Tibial artery (tissue), 4 donors: ENCODE data around the gene CEP120.

ENCODE experiments used
- DNase-seq, 2 donors: peaks; one replicate each; pipeline ENCODE4 v3.0.0-alpha.2; 2019
- H3K27ac ChIP-seq, 2 donors: fragments of 200-600 bp; sonication (generic) in 1 of 2; 1 replicate in 1 of 2; 2 replicates in 1 of 2; pipeline ENCODE4 v1.5.1; 2018 to 2019; ENCODE audit warnings: mild to moderate bottlenecking in 1 of 2
- H3K27me3 ChIP-seq, 2 donors: fragments of 200-600 bp; sonication (generic) in 1 of 2; one replicate each; pipeline versions ENCODE4 v1.5.1 to v1.6.0; 2016 to 2019
- H3K36me3 ChIP-seq, 3 donors: fragments of 200-600 bp; sonication (generic) in 2 of 3; one replicate each; pipeline ENCODE4 v1.5.1; 2016 to 2019; ENCODE audit warnings: mild to moderate bottlenecking in 2 of 3
- H3K4me1 ChIP-seq, 4 donors: fragments of 200-600 bp; sonication (generic) in 2 of 4; 1 replicate in 3 of 4; 2 replicates in 1 of 4; pipeline ENCODE4 v1.5.1; 2016 to 2019
- H3K4me3 ChIP-seq, 2 donors: fragments of 200-600 bp; sonication (generic) in 1 of 2; 1 replicate in 1 of 2; 2 replicates in 1 of 2; pipeline ENCODE4 v1.5.1; 2018 to 2019; ENCODE audit warnings: mild to moderate bottlenecking in 2 of 2
- H3K9me3 ChIP-seq, 3 donors: fragments of 200-600 bp; sonication (generic) in 1 of 3; one replicate each; pipeline ENCODE4 v1.5.1; 2016 to 2019
- intact Hi-C: fragments of 100-400 bp; cut with DNase I; formaldehyde crosslinking; loops from one replicate; pipeline ENCODE4 v1.15.0; 2023; ENCODE audit warnings: low total_unique reads
- TF ChIP-seq, protein P1 (sequence below), 2 experiments: fragments of 200-600 bp in 1 of 2; fragments of 450-650 bp in 1 of 2; IDR thresholded peaks; one replicate each; pipeline ENCODE4 v1.5.1; 2017 to 2019; ENCODE audit warnings: antibody characterized with exemption in 2 of 2, mild to moderate bottlenecking in 1 of 2, moderate library complexity in 1 of 2

CEP120 gene

GRCh38 chr5:123444016-123444415, 20.8 kb upstream of the CEP120 start:
- intact Hi-C loops, result no loop called here
- H3K9me3 ChIP-seq, result no peaks in the 10 kb centered on the region

DNA sequence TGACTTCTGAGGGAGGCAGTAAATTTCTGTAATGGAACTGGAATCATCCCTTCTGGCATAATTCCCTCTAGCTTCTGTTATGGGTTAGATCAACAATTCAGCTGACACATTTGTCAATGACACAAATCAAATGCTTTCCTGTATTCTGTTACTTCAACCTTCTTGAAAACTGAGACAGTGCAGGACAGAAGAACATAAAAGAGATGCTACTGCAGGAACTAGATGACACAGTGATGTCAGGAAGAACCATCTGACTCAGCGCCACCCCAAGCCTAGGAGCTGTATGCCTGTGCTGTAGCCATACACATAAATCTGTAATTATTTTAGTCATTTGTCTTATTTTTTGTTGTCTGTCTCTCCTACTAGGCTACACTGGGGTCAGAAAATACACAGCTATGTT, 18.2 kb upstream of the CEP120 start:
- DNase-seq, result no peak
- Histone ChIP-seq H3K4me3 (no peak overlapping the region), H3K27me3 (no peaks in the 10 kb centered on the region), H3K4me1 (no peaks in the 10 kb centered on the region), H3K27ac (no peak overlapping the region), H3K36me3 (no peaks in the 10 kb centered on the region), H3K9me3 (no peaks in the 10 kb centered on the region)
- TF ChIP-seq, protein P1, sequence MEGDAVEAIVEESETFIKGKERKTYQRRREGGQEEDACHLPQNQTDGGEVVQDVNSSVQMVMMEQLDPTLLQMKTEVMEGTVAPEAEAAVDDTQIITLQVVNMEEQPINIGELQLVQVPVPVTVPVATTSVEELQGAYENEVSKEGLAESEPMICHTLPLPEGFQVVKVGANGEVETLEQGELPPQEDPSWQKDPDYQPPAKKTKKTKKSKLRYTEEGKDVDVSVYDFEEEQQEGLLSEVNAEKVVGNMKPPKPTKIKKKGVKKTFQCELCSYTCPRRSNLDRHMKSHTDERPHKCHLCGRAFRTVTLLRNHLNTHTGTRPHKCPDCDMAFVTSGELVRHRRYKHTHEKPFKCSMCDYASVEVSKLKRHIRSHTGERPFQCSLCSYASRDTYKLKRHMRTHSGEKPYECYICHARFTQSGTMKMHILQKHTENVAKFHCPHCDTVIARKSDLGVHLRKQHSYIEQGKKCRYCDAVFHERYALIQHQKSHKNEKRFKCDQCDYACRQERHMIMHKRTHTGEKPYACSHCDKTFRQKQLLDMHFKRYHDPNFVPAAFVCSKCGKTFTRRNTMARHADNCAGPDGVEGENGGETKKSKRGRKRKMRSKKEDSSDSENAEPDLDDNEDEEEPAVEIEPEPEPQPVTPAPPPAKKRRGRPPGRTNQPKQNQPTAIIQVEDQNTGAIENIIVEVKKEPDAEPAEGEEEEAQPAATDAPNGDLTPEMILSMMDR (IDR thresholded peaks at IDR 0.05), result no peak
- intact Hi-C loops, result no loop called here

More at GRCh38 chr5:123444016-123444415, 20.8 kb upstream of the CEP120 start:
- Histone ChIP-seq H3K4me1 (no peaks in the 10 kb centered on the region), H3K4me3 (no peak overlapping the region), H3K36me3 (no peaks in the 10 kb centered on the region), H3K27me3 (no peaks in the 10 kb centered on the region), H3K27ac (no peak overlapping the region)
- DNase-seq, result no peak
- TF ChIP-seq, protein P1 (IDR thresholded peaks at IDR 0.05), result no peak

DNA sequence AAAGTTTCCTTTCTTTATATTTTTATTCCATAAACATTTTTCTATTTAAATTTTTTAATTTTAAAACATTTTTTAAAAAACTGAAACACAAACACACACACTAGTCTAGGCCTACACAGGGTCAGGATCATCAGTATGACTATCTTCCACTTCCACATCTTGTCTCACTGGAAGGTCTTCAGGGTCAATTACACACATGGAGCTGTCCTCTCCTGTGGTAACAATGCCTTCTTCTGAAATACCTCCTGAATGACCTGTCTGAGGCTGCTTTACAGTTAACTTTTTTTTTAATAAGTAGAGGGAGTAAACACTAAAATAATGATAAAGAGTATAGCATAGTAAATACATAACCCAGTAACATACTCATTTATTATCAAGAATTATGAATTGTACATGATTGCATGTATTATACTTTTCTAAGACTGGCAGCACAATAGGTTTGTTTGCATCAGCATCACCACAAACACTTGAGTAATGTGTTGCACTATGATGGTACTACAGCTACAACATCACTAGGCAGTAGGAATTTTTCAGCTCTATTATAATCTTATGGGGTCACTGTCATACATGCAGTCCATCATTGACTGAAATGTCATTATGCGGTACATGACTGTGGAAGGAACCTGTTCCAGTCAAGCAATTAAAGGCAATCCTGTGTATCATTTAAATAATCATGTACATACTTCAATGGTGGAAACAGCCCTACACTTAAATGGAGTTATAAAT, 17.4 kb upstream of the CEP120 start:
- H3K4me1 ChIP-seq, result no peaks in the 10 kb centered on the region
- no peaks in the 10 kb centered on the region for H3K36me3 ChIP-seq
- no peaks in the 10 kb centered on the region for H3K9me3 ChIP-seq
- no peak overlapping the region for H3K27ac ChIP-seq
- H3K4me3 ChIP-seq, result no peak overlapping the region
- no peaks in the 10 kb centered on the region for H3K27me3 ChIP-seq
- intact Hi-C loops, result no loop called here
- TF ChIP-seq, protein P1 (IDR thresholded peaks at IDR 0.05), result no peak
- DNase-seq, result no peak

DNA sequence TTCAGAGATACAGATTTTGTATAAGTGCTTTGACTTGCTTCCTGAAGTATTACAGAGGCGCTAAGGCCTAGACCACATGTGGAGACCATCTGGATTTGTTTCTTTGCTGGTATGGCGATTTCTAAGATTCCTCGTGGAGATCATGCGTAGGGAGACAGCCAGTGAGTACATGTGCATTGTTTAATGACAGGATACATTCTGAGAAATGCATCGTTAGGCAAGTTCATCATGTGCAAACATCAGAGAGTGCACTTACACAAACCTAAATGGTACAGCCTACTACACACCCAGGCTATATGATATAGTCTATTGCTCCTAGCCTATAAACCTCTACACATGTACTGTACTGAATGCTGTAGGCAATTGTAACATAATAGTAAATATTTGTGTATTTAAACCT, 16.5 kb upstream of the CEP120 start:
- Histone ChIP-seq H3K4me3 (no peak overlapping the region), H3K27me3 (no peaks in the 10 kb centered on the region), H3K27ac (no peak overlapping the region), H3K4me1 (no peaks in the 10 kb centered on the region), H3K36me3 (no peaks in the 10 kb centered on the region), H3K9me3 (no peaks in the 10 kb centered on the region)
- intact Hi-C loops, result no loop called here
- DNase-seq, result no peak
- TF ChIP-seq, protein P1 (IDR thresholded peaks at IDR 0.05), result no peak

GRCh38 chr5:123438902-123439301, 15.7 kb upstream of the CEP120 start:
- no peaks in the 10 kb centered on the region for H3K4me1 ChIP-seq
- H3K36me3 ChIP-seq, result no peaks in the 10 kb centered on the region
- no peaks in the 10 kb centered on the region for H3K9me3 ChIP-seq
- H3K27ac ChIP-seq, result no peak overlapping the region
- intact Hi-C loops, result no loop called here
- no peaks in the 10 kb centered on the region for H3K27me3 ChIP-seq
- TF ChIP-seq, protein P1 (IDR thresholded peaks at IDR 0.05), result no peak
- no peak for DNase-seq
- no peak overlapping the region for H3K4me3 ChIP-seq
